ENCODE measurements around the gene TINCR.

- TF ChIP-seq CTCF (IDR thresholded peaks at IDR 0.05) (no peak), ZFX (IDR thresholded peaks at IDR 0.05; ENCODE audit: borderline replicate concordance) (no peak)
Observed at GRCh38 chr19:5591476-5591875, 23.7 kb upstream of the TINCR start.
